A673 (cell line): ENCODE results near the gene MED15. TPM values are rescaled to one million over a fixed set of nuclear protein-coding genes. Genes with fewer than 3 reads are reported as not detected.

Experiments used
- BruUV-seq: library from RNA; stranded (reverse); fragments of 400-500 nt; replicated peaks from 2 replicates; lab custom pipeline; 2021; lab: Mats Ljungman, UMichigan
- CTCF ChIA-PET: fragments of 300-600 bp; sonication (Branson Sonifier 250); formaldehyde crosslinking; loops from one replicate; lab custom pipeline; 2022; ENCODE audit warnings: antibody characterized with exemption; lab: Charles Lee
- POLR2A ChIA-PET: fragments of 300-600 bp; sonication (Branson Sonifier 250); formaldehyde crosslinking; loops from one replicate; lab custom pipeline; 2022; ENCODE audit warnings: antibody characterized with exemption; ENCODE audit not compliant: low non-redundant PET; lab: Charles Lee
- DNase-seq: peaks from one replicate; pipeline ENCODE4 v3.0.0-alpha.2; 2015; ENCODE audit warnings: low spot score
- H3K27ac ChIP-seq: fragments of 200-600 bp; sonication (generic); 2 replicates; pipeline ENCODE4 v1.5.1; 2016; ENCODE audit warnings: mixed run types, low read depth, mild to moderate bottlenecking, mixed read lengths, antibody characterized with exemption, low read length; ENCODE audit not compliant: poor library complexity, severe bottlenecking
- H3K27me3 ChIP-seq: fragments of 200-600 bp; sonication (generic); replicated peaks from 2 replicates; pipeline ENCODE4 v1.6.1; 2017; ENCODE audit warnings: mixed run types, low read depth, mild to moderate bottlenecking, mixed read lengths, antibody characterized with exemption, low read length; ENCODE audit not compliant: insufficient read depth, poor library complexity
- H3K36me3 ChIP-seq: fragments of 200-600 bp; sonication (generic); 2 replicates; pipeline ENCODE4 v1.6.1; 2016; ENCODE audit warnings: mixed run types, mild to moderate bottlenecking, mixed read lengths, antibody characterized with exemption, low read length; ENCODE audit not compliant: insufficient read depth, poor library complexity, severe bottlenecking
- H3K4me1 ChIP-seq: fragments of 200-600 bp; sonication (generic); 2 replicates; pipeline ENCODE4 v1.6.1; 2017; ENCODE audit warnings: mixed run types, mild to moderate bottlenecking, mixed read lengths, antibody characterized with exemption, low read length; ENCODE audit not compliant: insufficient read depth, poor library complexity, severe bottlenecking
- H3K4me3 ChIP-seq: fragments of 200-600 bp; sonication (generic); 2 replicates; pipeline ENCODE4 v1.5.1; 2016; ENCODE audit warnings: low read depth, mixed run types, mild to moderate bottlenecking, mixed read lengths, low read length; ENCODE audit not compliant: poor library complexity, severe bottlenecking
- H3K9me3 ChIP-seq: fragments of 200-600 bp; sonication (generic); 2 replicates; pipeline ENCODE4 v1.6.1; 2016; ENCODE audit warnings: mixed run types, low read depth, mild to moderate bottlenecking, mixed read lengths, antibody characterized with exemption, low read length; ENCODE audit not compliant: poor library complexity, severe bottlenecking
- EZH2 ChIP-seq: fragments of 200-600 bp; sonication (generic); IDR thresholded peaks from 2 replicates; pipeline ENCODE4 v1.6.1; 2017; ENCODE audit warnings: borderline replicate concordance, low read depth, mild to moderate bottlenecking, mixed read lengths, antibody characterized with exemption, low read length; ENCODE audit not compliant: poor library complexity, severe bottlenecking
- intact Hi-C: fragments of 100-400 bp; cut with micrococcal nuclease; formaldehyde crosslinking; loops from one replicate; pipeline ENCODE4 v1.10.0; 2022; ENCODE audit not compliant: unreplicated experiment
- total RNA-seq: library from RNA; stranded (reverse); gene quantifications from 2 replicates; pipeline ENCODE4 v1.2.3, GENCODE V29; 2021
- TF ChIP-seq, protein P1 (sequence below): fragments of 300-800, 200-600 bp; sonication (generic); conservative IDR thresholded peaks from 2 replicates; pipeline ENCODE4 v1.5.1; 2017; ENCODE audit warnings: low read depth, mild to moderate bottlenecking, antibody characterized with exemption, low read length, moderate library complexity, mixed read lengths

The MED15 gene
- total RNA-seq, 1 experiment from 2014 or later, result 96.2 TPM

DNA sequence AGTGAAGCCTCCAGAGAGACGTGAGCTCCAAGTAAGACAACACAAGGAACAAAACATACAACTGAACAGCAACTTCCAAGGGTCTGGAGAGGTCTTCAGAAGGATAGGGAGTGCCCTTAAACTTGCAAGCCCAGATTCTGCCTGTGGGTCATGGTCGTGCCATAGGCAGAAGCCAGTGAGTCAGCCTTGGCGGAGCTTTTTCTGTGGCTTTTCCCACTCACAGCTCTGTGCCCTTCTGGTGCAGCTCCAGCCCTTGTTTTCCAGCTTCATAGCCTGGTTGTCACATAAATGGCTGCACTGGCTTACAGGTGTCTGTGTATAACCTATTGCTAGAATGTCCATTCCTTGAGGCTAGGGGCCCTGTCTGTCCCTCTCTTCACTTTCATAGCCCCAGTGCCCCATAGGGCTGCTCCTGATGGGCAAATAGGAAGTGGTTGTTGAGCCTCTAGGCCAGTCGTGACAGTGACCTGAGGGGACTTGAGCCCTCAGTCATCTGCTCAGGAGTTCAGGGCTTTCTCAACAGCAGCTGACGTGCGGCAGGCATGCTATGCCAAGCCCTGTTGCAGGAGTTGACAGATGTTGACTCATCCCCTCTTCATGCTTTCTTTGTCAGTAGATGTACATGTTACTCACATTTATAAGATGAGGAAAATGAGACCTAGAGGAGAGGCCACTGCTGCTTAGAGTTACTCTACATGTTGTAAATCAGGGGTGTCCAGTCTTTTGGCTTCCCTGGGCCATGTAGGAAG lies 7.4 kb downstream of the MED15 start:
- peak overlapping the region; percentile 21 for H3K27ac ChIP-seq
- no peaks in the 10 kb centered on the region for H3K27me3 ChIP-seq
- BruUV-seq, result no TSS peak
- H3K4me3 ChIP-seq, result no peak overlapping the region
- H3K9me3 ChIP-seq, result no peaks in the 10 kb centered on the region
- intact Hi-C loops, result no loop called here
- CTCF ChIA-PET, result no interaction called here
- DNase-seq, result no peak
- H3K36me3 ChIP-seq, result no peaks in the 10 kb centered on the region
- peaks cover 33% of the 10 kb centered on the region for H3K4me1 ChIP-seq
- no peak for TF ChIP-seq EZH2
- TF ChIP-seq, protein P1, sequence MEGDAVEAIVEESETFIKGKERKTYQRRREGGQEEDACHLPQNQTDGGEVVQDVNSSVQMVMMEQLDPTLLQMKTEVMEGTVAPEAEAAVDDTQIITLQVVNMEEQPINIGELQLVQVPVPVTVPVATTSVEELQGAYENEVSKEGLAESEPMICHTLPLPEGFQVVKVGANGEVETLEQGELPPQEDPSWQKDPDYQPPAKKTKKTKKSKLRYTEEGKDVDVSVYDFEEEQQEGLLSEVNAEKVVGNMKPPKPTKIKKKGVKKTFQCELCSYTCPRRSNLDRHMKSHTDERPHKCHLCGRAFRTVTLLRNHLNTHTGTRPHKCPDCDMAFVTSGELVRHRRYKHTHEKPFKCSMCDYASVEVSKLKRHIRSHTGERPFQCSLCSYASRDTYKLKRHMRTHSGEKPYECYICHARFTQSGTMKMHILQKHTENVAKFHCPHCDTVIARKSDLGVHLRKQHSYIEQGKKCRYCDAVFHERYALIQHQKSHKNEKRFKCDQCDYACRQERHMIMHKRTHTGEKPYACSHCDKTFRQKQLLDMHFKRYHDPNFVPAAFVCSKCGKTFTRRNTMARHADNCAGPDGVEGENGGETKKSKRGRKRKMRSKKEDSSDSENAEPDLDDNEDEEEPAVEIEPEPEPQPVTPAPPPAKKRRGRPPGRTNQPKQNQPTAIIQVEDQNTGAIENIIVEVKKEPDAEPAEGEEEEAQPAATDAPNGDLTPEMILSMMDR, result no peak
- POLR2A ChIA-PET, result interaction anchor here (0.7 kb wide), 1 partner anchor 8 kb away, joined by 4 read pairs; the partner anchor contains the start of gene MED15

DNA sequence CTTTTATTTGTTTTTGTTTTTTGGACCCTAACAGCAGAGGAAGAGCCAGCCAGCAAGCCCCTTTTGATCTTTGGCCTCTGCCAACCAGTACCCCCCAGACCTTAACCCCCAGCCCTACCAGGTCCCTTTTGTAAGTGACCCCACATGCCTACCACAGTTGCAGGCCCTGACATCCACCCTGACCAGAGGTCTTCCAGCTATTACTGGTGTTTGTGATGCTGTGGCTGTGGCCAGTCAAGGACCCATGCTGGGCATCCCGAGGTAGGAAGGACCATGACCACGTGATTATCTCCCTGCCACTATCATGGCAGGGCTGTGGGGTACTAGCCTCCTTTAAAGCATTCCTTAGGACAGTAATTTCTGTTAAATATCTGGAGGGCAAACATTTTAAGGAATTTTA lies 9.0 kb downstream of the MED15 start:
- Histone ChIP-seq H3K4me3 (no peak overlapping the region), H3K36me3 (peaks cover 6% of the 10 kb centered on the region), H3K27me3 (no peaks in the 10 kb centered on the region), H3K9me3 (no peaks in the 10 kb centered on the region), H3K27ac (no peak overlapping the region), H3K4me1 (peaks cover 31% of the 10 kb centered on the region)
- no peak for DNase-seq
- no TSS peak for BruUV-seq
- CTCF ChIA-PET, result no interaction called here
- intact Hi-C loops, result no loop called here
- TF ChIP-seq, protein P1, result no peak
- no peak for TF ChIP-seq EZH2
- POLR2A ChIA-PET, result no interaction called here

DNA sequence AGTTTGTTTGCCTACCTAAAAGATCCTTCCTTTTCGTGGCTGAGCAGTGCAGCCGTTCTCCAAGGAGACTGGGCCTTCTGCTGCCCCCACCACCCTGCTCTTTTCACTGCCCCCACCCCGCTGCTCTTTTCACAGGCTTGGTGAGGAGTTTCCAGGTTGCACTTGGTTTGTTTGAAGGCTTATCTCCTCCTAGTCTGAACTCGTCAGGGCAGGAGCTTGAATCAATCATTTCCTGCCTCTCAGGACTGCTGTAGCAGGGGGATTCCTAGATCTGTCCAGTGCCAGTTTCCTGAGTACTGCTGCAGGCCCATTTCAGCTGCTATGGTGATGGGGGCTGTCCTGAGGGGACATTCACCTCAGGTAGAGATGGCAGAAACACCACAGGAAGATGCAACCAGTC lies 10.0 kb downstream of the MED15 start:
- no TSS peak for BruUV-seq
- Histone ChIP-seq H3K4me1 (peaks cover 31% of the 10 kb centered on the region), H3K9me3 (no peaks in the 10 kb centered on the region), H3K27me3 (no peaks in the 10 kb centered on the region), H3K4me3 (no peak overlapping the region), H3K36me3 (peaks cover 6% of the 10 kb centered on the region), H3K27ac (peak overlapping the region; percentile 23)
- DNase-seq, result no peak
- no peak for TF ChIP-seq EZH2
- TF ChIP-seq, protein P1, result no peak
- ChIA-PET CTCF (no interaction called here), POLR2A (interaction anchor here (0.7 kb wide), 1 partner anchor 384 kb away, joined by 3 read pairs; no protein-coding TSS in a partner anchor)
- intact Hi-C loops, result no loop called here
